ENCODE measurements around the gene CRYBA4. TPM values are rescaled to one million over a fixed set of nuclear protein-coding genes. Genes with fewer than 3 reads are reported as not detected.
A peak's percentile ranks its signal among the peaks of the same experiment; 100 is the strongest.

CRYBA4 gene
- total RNA-seq, 1 experiment from 2014 or later: 0.52 TPM

GRCh38 chr22:26585104-26585790 lies 36.5 kb upstream of the CRYBA4 start:
- Histone ChIP-seq H4K91ac (ENCODE audit: insufficient read length, low read depth, low read length) (no peak overlapping the region), H3K14ac (ENCODE audit: insufficient read depth, low read length) (no peak overlapping the region), H4K20me1 (ENCODE audit: control insufficient read depth, insufficient read depth, insufficient read length) (no peaks in the 10 kb centered on the region), H3T11ph (ENCODE audit: low read length) (no peak overlapping the region), H2BK20ac (ENCODE audit: low read depth, low read length, poor library complexity, severe bottlenecking) (no peak overlapping the region), H4K5ac (ENCODE audit: insufficient read length, low read depth, low read length) (no peak overlapping the region), H3K4me1 (ENCODE audit: insufficient read depth, low read length) (peaks cover 12% of the 10 kb centered on the region; the same call in 1 of the 2 replicates), H2BK120ac (ENCODE audit: low read depth, low read length, poor library complexity, severe bottlenecking) (no peak overlapping the region), H3K4me2 (ENCODE audit: insufficient read depth, insufficient read length, low read length) (no peak overlapping the region), H2AK5ac (ENCODE audit: insufficient read length, low read length) (no peak overlapping the region), H3K79me2 (ENCODE audit: insufficient read depth, low read length) (peaks cover 35% of the 10 kb centered on the region; the same call in 1 of the 2 replicates), H3K23ac (ENCODE audit: insufficient read length, low read depth, low read length) (no peak overlapping the region), H2AFZ (ENCODE audit: low read length) (no peak overlapping the region), H3K9ac (ENCODE audit: extremely low read depth, insufficient read length, low read length) (no peak overlapping the region), H3K4ac (ENCODE audit: low read depth, low read length) (no peak overlapping the region), H3K9me3 (ENCODE audit: control insufficient read depth, low read depth, low read length) (no peaks in the 10 kb centered on the region), H3K23me2 (ENCODE audit: insufficient read length, low read depth, low read length, poor library complexity, severe bottlenecking) (no peaks in the 10 kb centered on the region), H3K27ac (ENCODE audit: insufficient read length, low read depth, low read length) (no peak overlapping the region), H4K8ac (replicated peaks; ENCODE audit: insufficient read length, low read depth, low read length) (no peak overlapping the region), H2BK12ac (ENCODE audit: insufficient read length, low read depth, low read length) (no peak overlapping the region), H3K18ac (ENCODE audit: insufficient read length, low read depth, low read length) (no peak overlapping the region), H3K27me3 (ENCODE audit: insufficient read depth, low read length) (no peaks in the 10 kb centered on the region), H3K56ac (ENCODE audit: insufficient read length, low read depth, low read length) (no peak overlapping the region), H2BK5ac (ENCODE audit: insufficient read length, low read length) (no peak overlapping the region), H3K79me1 (ENCODE audit: insufficient read depth, low read depth, low read length, poor library complexity, severe bottlenecking) (peaks cover 2% of the 10 kb centered on the region), H2BK15ac (ENCODE audit: low read depth, low read length) (no peak overlapping the region)
- peak; percentile 15; the same call in 1 of the 3 replicates for TF ChIP-seq CTCF (conservative IDR thresholded peaks at IDR 0.05)
- Mint-ChIP-seq H3K4me3 (peak overlapping the region in 1 of 2 experiments; percentile 62; a peak in 2 of 5 replicates), H3K36me3 (ENCODE audit: insufficient read depth in 1 of 3, low read depth in 3 of 3) (peaks cover 21 to 30% (median 28%) of the 10 kb centered on the region in 3 experiments), H3K9me3 (peaks cover 0 to 3% of the 10 kb centered on the region in 2 experiments; a peak in 2 of 5 replicates), H3K4me1 (peaks cover 58 to 69% of the 10 kb centered on the region in 2 experiments), H3K27ac (peak overlapping the region; percentile 51 to 87 (median 82); a peak in 6 of 7 replicates), H3K27me3 (ENCODE audit: low read depth) (no peaks in the 10 kb centered on the region)
- DNase-seq: no peak
- WGBS (ENCODE audit: extremely low coverage, insufficient read length, low lambda C conversion rate): no CpG with 5 or more reads among the region's 11 CpGs
